Measurements from ENCODE around the gene HOXA10. TPM values are rescaled to one million over a fixed set of nuclear protein-coding genes. Genes with fewer than 3 reads are reported as not detected.
A peak's percentile ranks its signal among the peaks of the same experiment; 100 is the strongest.

HOXA10 gene
- total and polyA plus RNA-seq, 9 donors = 0.25 to 2.8 (median 0.91) TPM; not detected in 1

- no peak for TF ChIP-seq CTCF (IDR thresholded peaks at IDR 0.05)
- no peak for TF ChIP-seq POLR2A (IDR thresholded peaks at IDR 0.05)
- no peak for TF ChIP-seq EP300 (IDR thresholded peaks at IDR 0.05)
- no peak overlapping the region for H3K27ac ChIP-seq
- 83 to 92% (median 88%) methylated on average over 4 of the region's 4 CpGs for WGBS, 3 donors
- no peak for DNase-seq
- H3K27me3 ChIP-seq = no peaks in the 10 kb centered on the region
- H3K36me3 ChIP-seq = no peaks in the 10 kb centered on the region
- H3K9me3 ChIP-seq = no peaks in the 10 kb centered on the region
- H3K4me1 ChIP-seq (ENCODE audit: insufficient read depth) = peaks cover 4% of the 10 kb centered on the region
- H3K4me3 ChIP-seq = no peak overlapping the region
- intact Hi-C loops (cut with DNase I) = loop anchor here in 2 of 4 donors (10.0 kb wide), 1 partner anchor 716 kb away; no protein-coding TSS in a partner anchor
These were observed 34.9 kb upstream of the HOXA10 start for GRCh38 chr7:27208998-27209397.

- no peak overlapping the region for H3K27ac ChIP-seq
- H3K4me3 ChIP-seq = no peak overlapping the region
- peaks cover 4% of the 10 kb centered on the region for H3K4me1 ChIP-seq (ENCODE audit: insufficient read depth)
- intact Hi-C loops (cut with DNase I) = loop anchor here in 2 of 4 donors (10.0 kb wide), 1 partner anchor 717 kb away; no protein-coding TSS in a partner anchor
- no peaks in the 10 kb centered on the region for H3K36me3 ChIP-seq
- H3K9me3 ChIP-seq = no peaks in the 10 kb centered on the region
- no peak for TF ChIP-seq CTCF (IDR thresholded peaks at IDR 0.05)
- no peak for TF ChIP-seq POLR2A (IDR thresholded peaks at IDR 0.05)
- no peak for TF ChIP-seq EP300 (IDR thresholded peaks at IDR 0.05)
- H3K27me3 ChIP-seq = no peaks in the 10 kb centered on the region
- WGBS, 3 donors = 62 to 67% (median 65%) methylated on average over 7 of the region's 7 CpGs
- DNase-seq = no peak
These were observed 33.3 kb upstream of the HOXA10 start for GRCh38 chr7:27207348-27207985.

- Histone ChIP-seq H3K9me3 (no peaks in the 10 kb centered on the region), H3K27ac (no peak overlapping the region), H3K4me3 (peak overlapping the region; percentile 16), H3K36me3 (no peaks in the 10 kb centered on the region), H3K4me1 (ENCODE audit: insufficient read depth) (peaks cover 4% of the 10 kb centered on the region), H3K27me3 (no peaks in the 10 kb centered on the region)
- no peak for TF ChIP-seq POLR2A (IDR thresholded peaks at IDR 0.05)
- TF ChIP-seq EP300 (IDR thresholded peaks at IDR 0.05) = no peak
- no peak for TF ChIP-seq CTCF (IDR thresholded peaks at IDR 0.05)
- WGBS, 3 donors = 8 to 12% (median 8%) methylated on average over 52 of the region's 52 CpGs
- no peak for DNase-seq
- intact Hi-C loops (cut with DNase I) = loop anchor here in 2 of 4 donors (10.0 kb wide), 1 partner anchor 719 kb away; no protein-coding TSS in a partner anchor
These were observed 31.5 kb upstream of the HOXA10 start for GRCh38 chr7:27205325-27206280.

- WGBS, 3 donors = 4 to 6% (median 5%) methylated on average over 35 to 41 of the region's 41 CpGs
- peaks cover 4% of the 10 kb centered on the region for H3K4me1 ChIP-seq (ENCODE audit: insufficient read depth)
- H3K36me3 ChIP-seq = no peaks in the 10 kb centered on the region
- TF ChIP-seq CTCF (IDR thresholded peaks at IDR 0.05) (no peak), EP300 (IDR thresholded peaks at IDR 0.05) (no peak)
- intact Hi-C loops (cut with DNase I) = loop anchor here in 2 of 4 donors (5.0 to 10.0 kb wide), 2 partner anchors 720 to 887 kb away; no protein-coding TSS in a partner anchor
- H3K9me3 ChIP-seq = no peaks in the 10 kb centered on the region
- DNase-seq = no peak
- no peaks in the 10 kb centered on the region for H3K27me3 ChIP-seq
- no peak overlapping the region for H3K27ac ChIP-seq
- H3K4me3 ChIP-seq = peak overlapping the region; percentile 16
These were observed 30.8 kb upstream of the HOXA10 start for GRCh38 chr7:27204851-27205322.
